ENCODE measurements around the gene NTRK1. TPM values are rescaled to one million over a fixed set of nuclear protein-coding genes. Genes with fewer than 3 reads are reported as not detected.

Gene NTRK1
- 0.20 TPM in 1 of 2 replicates, not detected in the other for total RNA-seq

DNA sequence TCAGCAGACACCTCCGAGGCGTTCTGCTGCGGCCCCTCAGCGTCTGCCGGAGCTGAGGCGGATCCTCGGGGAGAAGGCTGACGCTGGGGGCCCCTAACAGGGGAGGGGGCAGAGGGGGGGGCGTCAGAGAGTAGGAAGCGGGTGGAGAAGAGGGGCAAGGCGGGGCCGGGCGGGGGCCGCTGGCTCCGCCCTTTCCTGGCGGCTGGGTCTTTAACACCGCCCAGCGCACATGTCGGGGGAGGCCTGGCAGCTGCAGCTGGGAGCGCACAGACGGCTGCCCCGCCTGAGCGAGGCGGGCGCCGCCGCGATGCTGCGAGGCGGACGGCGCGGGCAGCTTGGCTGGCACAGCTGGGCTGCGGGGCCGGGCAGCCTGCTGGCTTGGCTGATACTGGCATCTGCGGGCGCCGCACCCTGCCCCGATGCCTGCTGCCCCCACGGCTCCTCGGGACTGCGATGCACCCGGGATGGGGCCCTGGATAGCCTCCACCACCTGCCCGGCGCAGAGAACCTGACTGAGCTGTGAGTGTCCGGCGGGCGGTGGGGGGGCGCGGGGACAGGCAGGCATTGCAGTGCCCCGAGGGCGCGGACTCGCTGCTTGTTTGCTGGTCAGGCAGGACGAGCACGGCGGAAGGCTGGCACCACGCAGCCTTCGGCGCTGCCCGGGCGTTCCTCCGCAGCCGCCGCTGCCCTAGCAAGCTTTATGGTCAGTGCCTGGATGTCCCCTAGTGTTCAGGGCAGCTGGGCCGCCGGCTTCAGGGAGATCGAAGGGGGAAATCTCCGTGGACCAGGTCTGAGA lies at the start of gene NTRK1:
TSS of gene NTRK1 (plus strand) at position 238 of the 796 bp plus-strand sequence. CDS start at position 308, 70 bp downstream.

DNA sequence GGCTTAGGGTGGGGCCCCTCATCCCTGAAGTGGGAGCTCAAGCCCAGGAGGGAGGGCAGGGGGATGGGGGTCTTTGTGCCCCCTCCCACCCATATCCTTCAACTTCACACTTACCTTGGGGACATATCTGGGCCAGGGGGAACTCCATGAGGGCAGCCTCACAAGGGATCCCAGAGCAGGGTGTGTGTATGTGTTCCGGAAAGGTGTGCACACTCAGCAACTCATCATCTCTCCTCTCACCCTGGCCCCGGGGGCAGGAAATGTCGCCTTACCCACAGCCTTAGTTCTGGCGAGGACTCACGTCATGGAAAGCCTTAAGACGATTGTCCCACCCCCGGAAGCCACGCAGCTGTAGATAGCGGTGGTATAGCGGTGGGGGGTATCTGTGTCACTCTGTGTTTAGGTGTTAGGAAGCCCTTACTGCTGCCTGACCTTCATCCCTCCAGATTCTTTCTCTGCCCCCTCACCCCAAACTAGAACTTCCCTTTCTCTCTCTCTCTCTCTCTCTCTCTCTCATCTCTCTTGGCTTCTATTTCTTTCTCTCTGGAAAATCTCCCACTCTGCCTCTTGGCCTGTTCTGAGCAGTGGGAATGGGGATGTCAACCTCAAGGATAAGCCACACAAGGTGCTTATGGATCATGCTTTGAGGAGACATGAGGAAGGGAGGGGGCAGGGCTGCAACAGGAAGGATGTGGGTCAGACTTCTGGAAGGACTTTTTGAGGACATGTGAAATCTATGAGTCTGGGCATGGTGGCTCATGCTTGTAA lies 43.9 kb upstream of the NTRK1 start, which contains the start of gene SH2D2A:
TSS of gene SH2D2A (minus strand) at position 288 of the 768 bp plus-strand sequence. CDS start at position 148, 140 bp downstream.

DNA sequence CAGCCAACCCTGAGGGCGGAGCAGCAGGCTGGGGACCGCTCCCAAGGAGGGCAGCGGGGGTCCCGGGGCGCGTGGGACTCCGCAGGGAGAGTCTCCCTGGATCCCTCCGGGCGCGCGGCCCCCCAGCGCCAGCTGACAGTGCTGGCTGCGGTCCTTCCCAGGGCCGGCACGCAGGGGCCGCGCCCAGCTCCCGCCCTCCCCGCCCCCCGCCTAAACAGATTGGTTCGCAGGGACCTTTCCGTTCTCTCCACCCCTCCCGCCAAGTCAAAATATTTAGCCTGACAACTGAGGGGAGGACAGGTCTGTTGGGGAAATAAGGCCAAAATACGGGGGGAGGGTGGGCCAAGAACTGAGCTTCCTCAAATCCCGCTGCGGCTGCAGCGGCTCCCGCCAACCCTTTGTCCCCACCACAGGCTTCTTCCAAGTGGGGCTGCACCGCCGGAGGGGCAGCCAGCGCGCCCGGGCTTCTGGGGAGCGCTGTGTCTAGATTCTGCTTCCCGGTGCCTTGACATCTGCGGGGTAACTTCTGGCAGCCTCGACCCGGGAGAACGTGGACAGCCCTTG lies 1.6 kb upstream of the NTRK1 start, which contains the start of gene INSRR:
TSS of gene INSRR (minus strand) at position 159 of the 564 bp plus-strand sequence. CDS start 496 bp downstream, outside the sequence.

DNA sequence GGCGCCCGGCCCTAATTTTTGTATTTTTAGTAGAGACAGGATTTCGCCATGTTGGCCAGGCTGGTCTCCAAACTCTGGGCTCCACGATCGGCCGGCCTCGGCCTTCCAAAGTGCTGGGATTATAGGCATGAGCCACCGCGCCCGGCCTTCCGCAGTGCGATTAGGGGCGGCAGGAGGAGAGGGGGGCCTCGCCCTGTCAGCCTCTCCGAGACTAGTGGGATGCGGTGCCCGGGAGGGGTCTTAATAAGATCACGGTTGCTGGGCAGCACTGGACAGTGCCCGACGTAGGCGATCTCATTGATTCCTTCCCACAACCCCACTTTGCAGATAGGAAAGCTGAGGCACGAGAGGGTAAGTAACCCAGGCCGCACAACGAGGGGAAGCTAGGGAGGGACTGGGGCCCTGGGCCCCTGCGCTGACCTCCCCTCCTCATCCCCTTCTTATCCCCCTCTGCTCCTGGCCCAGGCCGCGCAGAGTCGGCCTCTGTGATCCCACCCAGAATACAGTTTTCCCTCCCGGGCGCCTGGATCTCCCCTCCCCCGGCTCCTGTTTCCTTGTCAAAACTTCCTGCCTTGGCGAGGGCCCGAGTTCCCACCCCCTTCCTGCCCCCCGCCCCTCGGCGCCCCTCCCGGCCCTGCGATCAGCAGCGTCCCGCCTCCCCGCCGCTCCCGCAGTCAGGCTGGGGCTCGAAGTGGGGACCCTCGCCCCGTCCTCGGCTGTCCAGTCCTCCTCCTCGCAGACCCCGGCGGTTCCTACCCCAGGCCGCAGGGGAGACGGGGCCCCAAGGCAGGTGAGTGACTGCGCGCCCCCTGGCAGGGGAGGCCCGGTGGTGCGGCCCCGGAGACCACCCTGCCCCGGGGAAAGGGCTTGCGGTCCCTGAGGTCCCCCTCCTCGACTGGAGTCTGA lies 32.6 kb downstream of the NTRK1 start, which contains the start of gene PEAR1:
TSS of gene PEAR1 (plus strand) at position 671 of the 906 bp plus-strand sequence. CDS start 10,209 bp downstream, outside the sequence.

DNA sequence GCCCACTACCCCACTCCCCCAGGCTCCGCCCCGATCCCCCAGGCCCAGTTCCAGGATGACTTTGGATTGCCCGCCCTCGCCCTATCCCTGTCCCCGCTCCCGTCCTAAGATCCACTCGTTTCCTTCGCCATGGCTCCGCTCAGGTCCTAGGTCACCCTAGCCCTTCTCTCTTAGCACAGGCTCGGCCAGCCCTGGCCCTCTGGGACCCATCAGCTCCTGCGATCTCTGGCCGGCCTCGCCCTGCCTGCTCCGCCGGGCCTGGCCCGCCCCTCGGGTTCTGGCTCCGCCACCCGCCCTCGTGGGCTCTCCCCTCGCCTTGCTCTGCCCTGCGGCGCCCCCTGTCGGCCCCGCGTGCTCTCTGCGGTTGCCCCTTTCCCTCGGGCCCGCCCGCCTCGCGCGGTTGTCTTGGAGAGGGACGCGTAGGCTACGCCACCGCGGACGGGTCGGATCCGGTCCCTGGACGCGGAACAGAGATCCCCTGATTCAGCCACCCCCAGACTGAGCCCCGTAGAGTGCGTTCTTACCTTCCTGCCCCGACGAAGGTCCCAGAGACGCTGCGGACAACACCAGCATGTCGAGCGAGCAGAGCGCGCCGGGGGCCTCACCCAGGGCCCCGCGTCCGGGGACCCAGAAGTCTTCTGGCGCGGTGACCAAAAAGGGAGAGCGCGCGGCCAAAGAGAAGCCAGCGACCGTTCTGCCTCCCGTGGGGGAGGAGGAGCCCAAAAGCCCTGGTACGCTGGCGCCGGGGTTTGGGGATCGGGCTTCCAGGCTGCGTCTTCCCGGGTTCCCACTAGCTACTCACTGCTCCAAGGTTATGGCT lies 59.8 kb downstream of the NTRK1 start, which contains the start of gene LRRC71:
TSS of gene LRRC71 (plus strand) at position 400 of the 820 bp plus-strand sequence. CDS start at position 572, 172 bp downstream.

Other genes starting within 250 kb of the NTRK1 start
- gene HAPLN2, start 241.4 kb upstream of the NTRK1 start, total RNA-seq, result not detected in 2 replicates
- gene BCAN, start 218.7 kb upstream of the NTRK1 start, total RNA-seq, result not detected in 2 replicates
- gene NES, start 183.5 kb upstream of the NTRK1 start, total RNA-seq, result 23.9 and 59.2 TPM in 2 replicates
- 27.2 and 45.6 TPM in 2 replicates for gene CRABP2, start 155.3 kb upstream of the NTRK1 start, total RNA-seq
- 8.8 and 9.8 TPM in 2 replicates for gene METTL25B, start 132.4 kb upstream of the NTRK1 start, total RNA-seq
- gene ISG20L2, start 132.1 kb upstream of the NTRK1 start, total RNA-seq, result 18.0 and 25.0 TPM in 2 replicates
- gene MRPL24, start 119.8 kb upstream of the NTRK1 start, total RNA-seq, result 40.3 and 52.2 TPM in 2 replicates
- gene HDGF, start 109.2 kb upstream of the NTRK1 start, total RNA-seq, result 189 and 231 TPM in 2 replicates
- 17.3 and 21.7 TPM in 2 replicates for gene PRCC, start 93.3 kb upstream of the NTRK1 start, total RNA-seq
- 0.20 TPM in 1 of 2 replicates, not detected in the other for gene SH2D2A, start 44.0 kb upstream of the NTRK1 start, total RNA-seq
- not detected in 2 replicates for gene INSRR, start 1.7 kb upstream of the NTRK1 start, total RNA-seq
- 1.1 and 5.7 TPM in 2 replicates for gene PEAR1, start 32.9 kb downstream of the NTRK1 start, total RNA-seq
- 0.20 TPM in 1 of 2 replicates, not detected in the other for gene LRRC71, start 59.8 kb downstream of the NTRK1 start, total RNA-seq
- 24.6 and 34.8 TPM in 2 replicates for gene ARHGEF11, start 184.9 kb downstream of the NTRK1 start, total RNA-seq
- gene ETV3L, start 238.9 kb downstream of the NTRK1 start, total RNA-seq, result not detected in 2 replicates

All from subcutaneous preadipocyte (primary cell).